ENCODE results near the gene MYH11.

The MYH11 gene

DNA sequence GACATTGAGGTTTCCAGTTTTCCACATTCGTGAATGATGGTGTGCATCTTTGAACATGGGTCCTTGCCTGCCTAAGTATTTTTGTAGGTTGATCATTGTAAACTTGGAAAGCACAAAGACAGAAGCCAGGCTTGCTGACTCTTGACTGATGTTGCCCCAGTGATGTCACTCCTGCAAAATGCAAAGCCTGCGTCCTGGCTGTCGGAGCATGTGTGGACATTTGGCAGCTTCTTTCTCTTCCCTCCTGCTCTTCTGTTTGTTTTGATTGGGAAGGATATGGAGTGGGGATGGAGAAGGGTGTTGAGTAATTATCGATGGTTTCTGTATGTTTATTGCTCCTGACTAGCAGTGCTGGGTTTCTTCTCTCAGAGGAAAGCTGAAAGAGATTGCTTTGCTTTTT, 203.6 kb downstream of the MYH11 start:
- POLR2A ChIA-PET (ENCODE audit: low non-redundant PET), result no interaction called here
- CTCF ChIA-PET, result no interaction called here
- TF ChIP-seq CTCF (conservative IDR thresholded peaks at IDR 0.05; ENCODE audit: low read depth), result no peak
- peak; percentile 59 for DNase-seq (ENCODE audit: low spot score)
- H3K27ac ChIP-seq, result peak overlapping the region; percentile 92

Measured in RWPE1 (cell line).